ENCODE data around the gene ATP8A2. TPM values are rescaled to one million over a fixed set of nuclear protein-coding genes. Genes with fewer than 3 reads are reported as not detected.

ATP8A2 gene
- total RNA-seq, 6 experiments from 2014 or later, result not detected

DNA sequence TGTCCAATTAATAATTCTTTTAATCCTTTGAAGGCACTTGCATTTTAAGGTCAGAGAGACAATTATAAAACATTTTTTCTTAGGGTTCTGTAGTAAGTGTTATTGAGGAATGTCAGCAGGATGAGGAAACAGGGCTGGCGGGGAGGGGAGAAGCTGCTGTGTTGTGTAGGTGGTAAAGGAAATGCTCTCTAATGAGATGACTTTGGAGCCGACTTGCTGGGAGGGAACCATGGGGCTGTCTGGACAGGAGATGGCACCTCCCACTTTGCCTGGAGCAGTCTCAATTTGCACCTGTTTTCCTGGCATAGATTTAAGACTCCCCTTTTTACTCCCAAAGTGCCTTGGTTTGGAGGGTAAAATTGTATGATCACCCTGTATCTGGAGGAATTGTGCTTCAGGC lies 230.4 kb downstream of the ATP8A2 start:
- intact Hi-C loops (cut with DNase I), result no loop called here
- 33% methylated on average over 2 of the region's 2 CpGs for WGBS (ENCODE audit: insufficient coverage, low coverage, low lambda C conversion rate, missing lambda C conversion rate)

DNA sequence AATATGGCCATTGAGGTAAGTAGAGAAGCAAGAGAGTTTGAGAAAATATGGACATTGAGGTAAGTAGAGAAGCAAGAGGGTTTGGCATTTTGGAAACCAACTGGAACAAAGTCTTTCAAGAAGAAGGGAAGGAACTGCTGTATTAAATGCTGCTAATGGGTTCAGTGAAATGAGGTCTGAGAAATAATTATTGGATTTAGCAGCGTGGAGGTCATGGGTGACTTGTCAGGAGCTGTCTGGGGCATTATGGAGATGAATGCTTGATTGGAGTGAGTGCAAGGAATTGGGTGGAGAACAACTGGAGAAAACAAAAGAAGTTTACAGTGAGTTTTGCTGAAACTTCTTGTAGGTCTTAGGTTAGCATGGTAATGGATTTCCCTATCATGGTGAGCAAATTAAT lies 232.3 kb downstream of the ATP8A2 start:
- H3K36me3 ChIP-seq, result no peaks in the 10 kb centered on the region
- H3K4me1 ChIP-seq, result no peaks in the 10 kb centered on the region
- DNase-seq (no peak), ATAC-seq (no peak)
- WGBS (ENCODE audit: insufficient coverage, low coverage, low lambda C conversion rate, missing lambda C conversion rate), result 69% methylated on average over 1 of the region's 1 CpG
- no peak overlapping the region for H3K27ac ChIP-seq
- no peaks in the 10 kb centered on the region for H3K27me3 ChIP-seq
- TF ChIP-seq, protein P1, sequence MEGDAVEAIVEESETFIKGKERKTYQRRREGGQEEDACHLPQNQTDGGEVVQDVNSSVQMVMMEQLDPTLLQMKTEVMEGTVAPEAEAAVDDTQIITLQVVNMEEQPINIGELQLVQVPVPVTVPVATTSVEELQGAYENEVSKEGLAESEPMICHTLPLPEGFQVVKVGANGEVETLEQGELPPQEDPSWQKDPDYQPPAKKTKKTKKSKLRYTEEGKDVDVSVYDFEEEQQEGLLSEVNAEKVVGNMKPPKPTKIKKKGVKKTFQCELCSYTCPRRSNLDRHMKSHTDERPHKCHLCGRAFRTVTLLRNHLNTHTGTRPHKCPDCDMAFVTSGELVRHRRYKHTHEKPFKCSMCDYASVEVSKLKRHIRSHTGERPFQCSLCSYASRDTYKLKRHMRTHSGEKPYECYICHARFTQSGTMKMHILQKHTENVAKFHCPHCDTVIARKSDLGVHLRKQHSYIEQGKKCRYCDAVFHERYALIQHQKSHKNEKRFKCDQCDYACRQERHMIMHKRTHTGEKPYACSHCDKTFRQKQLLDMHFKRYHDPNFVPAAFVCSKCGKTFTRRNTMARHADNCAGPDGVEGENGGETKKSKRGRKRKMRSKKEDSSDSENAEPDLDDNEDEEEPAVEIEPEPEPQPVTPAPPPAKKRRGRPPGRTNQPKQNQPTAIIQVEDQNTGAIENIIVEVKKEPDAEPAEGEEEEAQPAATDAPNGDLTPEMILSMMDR (IDR thresholded peaks at IDR 0.05), result no peak
- no peak for TF ChIP-seq POLR2A (IDR thresholded peaks at IDR 0.05)
- no peaks in the 10 kb centered on the region for H3K9me3 ChIP-seq
- intact Hi-C loops (cut with DNase I), result no loop called here
- H3K4me3 ChIP-seq, result no peak overlapping the region

More for the DNA sequence above, 230.4 kb downstream of the ATP8A2 start:
- H3K36me3 ChIP-seq, result no peaks in the 10 kb centered on the region
- H3K4me3 ChIP-seq, result no peak overlapping the region
- H3K27ac ChIP-seq, result no peak overlapping the region
- no peaks in the 10 kb centered on the region for H3K9me3 ChIP-seq
- no peaks in the 10 kb centered on the region for H3K27me3 ChIP-seq
- no peak for ATAC-seq
- TF ChIP-seq, protein P1 (IDR thresholded peaks at IDR 0.05), result no peak
- TF ChIP-seq POLR2A (IDR thresholded peaks at IDR 0.05), result no peak
- no peaks in the 10 kb centered on the region for H3K4me1 ChIP-seq
- no peak for DNase-seq

DNA sequence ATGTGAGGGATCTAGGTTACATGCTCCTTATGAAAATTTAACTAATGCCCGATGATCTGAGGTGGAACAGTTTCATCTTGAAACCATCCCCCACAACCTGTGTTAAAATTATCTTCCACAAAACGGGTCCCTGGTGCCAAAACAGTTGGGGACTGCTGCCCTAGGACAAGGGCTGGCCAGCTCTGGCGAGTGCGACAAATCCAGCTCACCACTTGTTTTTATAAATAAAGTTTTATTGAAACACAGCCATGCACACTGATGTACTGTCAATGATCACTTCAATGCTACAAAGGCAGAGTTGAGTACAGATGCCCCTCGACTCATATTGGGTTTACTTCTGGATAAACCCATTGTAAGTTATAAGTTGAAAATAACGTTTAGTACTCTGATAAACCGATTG lies 235.3 kb downstream of the ATP8A2 start:
- 29% methylated on average over 4 of the region's 7 CpGs for WGBS (ENCODE audit: insufficient coverage, low coverage, low lambda C conversion rate, missing lambda C conversion rate)
- H3K9me3 ChIP-seq, result peaks cover 0 to 3% (median 0%) of the 10 kb centered on the region in 4 donors
- no peaks in the 10 kb centered on the region for H3K27me3 ChIP-seq
- DNase-seq (no peak), ATAC-seq (no peak)
- H3K36me3 ChIP-seq, result no peaks in the 10 kb centered on the region
- H3K4me1 ChIP-seq, result no peaks in the 10 kb centered on the region
- H3K4me3 ChIP-seq, result no peak overlapping the region
- intact Hi-C loops (cut with DNase I), result no loop called here
- H3K27ac ChIP-seq, result no peak overlapping the region
- TF ChIP-seq POLR2A (IDR thresholded peaks at IDR 0.05), result no peak
- TF ChIP-seq, protein P1 (IDR thresholded peaks at IDR 0.05), result no peak

DNA sequence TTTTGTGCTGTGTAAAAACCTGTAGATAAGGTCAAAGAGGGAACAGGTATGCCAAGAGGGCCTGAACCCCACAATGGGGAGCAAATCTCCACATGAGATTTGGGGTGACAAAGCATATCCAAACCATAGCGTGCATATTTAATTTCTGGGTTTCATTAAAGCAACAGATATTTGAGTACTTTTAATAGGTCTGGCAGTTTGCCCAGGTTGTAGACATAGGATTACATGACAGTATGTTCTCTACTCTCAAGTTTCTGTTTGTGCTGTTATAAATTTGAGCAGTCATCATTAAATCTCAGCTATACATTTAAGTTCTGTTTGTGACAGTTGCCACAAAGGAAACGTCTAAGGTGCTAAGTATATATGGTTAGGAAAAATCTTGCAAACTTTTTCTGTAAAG lies 236.4 kb downstream of the ATP8A2 start:
- intact Hi-C loops (cut with DNase I), result no loop called here
- Histone ChIP-seq H3K36me3 (no peaks in the 10 kb centered on the region), H3K4me3 (no peak overlapping the region), H3K4me1 (no peaks in the 10 kb centered on the region), H3K27me3 (no peaks in the 10 kb centered on the region), H3K9me3 (peaks cover 0 to 3% (median 0%) of the 10 kb centered on the region in 4 donors), H3K27ac (no peak overlapping the region)
- ATAC-seq (no peak), DNase-seq (no peak)
- no peak for TF ChIP-seq POLR2A (IDR thresholded peaks at IDR 0.05)
- TF ChIP-seq, protein P1 (IDR thresholded peaks at IDR 0.05), result no peak
- 40% methylated on average over 2 of the region's 2 CpGs for WGBS (ENCODE audit: insufficient coverage, low coverage, low lambda C conversion rate, missing lambda C conversion rate)

DNA sequence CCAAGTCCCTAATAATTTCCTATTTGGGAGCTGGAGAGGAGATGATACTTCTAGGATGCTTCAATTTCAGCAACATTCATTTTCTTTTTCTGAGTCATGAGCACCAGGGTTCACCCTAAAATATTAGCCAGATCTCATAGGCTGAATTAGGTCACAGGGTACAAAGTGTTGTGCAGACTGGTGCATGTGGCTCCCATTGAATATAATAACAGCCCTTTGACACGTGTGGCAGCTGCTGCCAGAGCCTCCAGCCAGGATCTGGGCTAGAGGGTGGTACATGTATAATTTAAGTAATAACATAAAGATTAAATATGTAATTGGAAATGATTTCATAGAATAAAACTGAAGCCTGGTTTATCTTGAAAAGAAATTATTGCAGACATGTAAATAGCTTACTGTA lies 244.9 kb downstream of the ATP8A2 start:
- H3K4me3 ChIP-seq, result no peak overlapping the region
- 23% methylated on average over 1 of the region's 1 CpG for WGBS (ENCODE audit: insufficient coverage, low coverage, low lambda C conversion rate, missing lambda C conversion rate)
- DNase-seq (no peak), ATAC-seq (no peak)
- no peaks in the 10 kb centered on the region for H3K36me3 ChIP-seq
- H3K9me3 ChIP-seq, result no peaks in the 10 kb centered on the region
- no peak overlapping the region for H3K27ac ChIP-seq
- TF ChIP-seq POLR2A (IDR thresholded peaks at IDR 0.05), result no peak
- TF ChIP-seq, protein P1 (IDR thresholded peaks at IDR 0.05), result no peak
- intact Hi-C loops (cut with DNase I), result no loop called here
- H3K4me1 ChIP-seq, result no peaks in the 10 kb centered on the region
- no peaks in the 10 kb centered on the region for H3K27me3 ChIP-seq

Data from right lobe of liver (tissue), 6 donors.